ENCODE data around the gene LYRM1. TPM values are rescaled to one million over a fixed set of nuclear protein-coding genes. Genes with fewer than 3 reads are reported as not detected.
"Not testable (repeated sequence)": the region's sequence is repeated elsewhere in the genome, so short reads cannot be mapped to it uniquely, and the experiment has no call there.

Gene LYRM1
- total and polyA plus RNA-seq, 8 donors: 28.0 to 36.3 (median 29.6) TPM

GRCh38 chr16:20928774-20929411, 28.3 kb downstream of the LYRM1 start:
- Histone ChIP-seq H3K27ac (no peak overlapping the region), H3K27me3 (no peaks in the 10 kb centered on the region), H3K4me3 (no peak overlapping the region), H3K9me3 (no peaks in the 10 kb centered on the region), H3K4me1 (no peaks in the 10 kb centered on the region), H3K36me3 (peaks cover 0 to 22% of the 10 kb centered on the region in 2 donors)
- ATAC-seq: peak; percentile 49
- intact Hi-C loops (cut with DNase I): no loop called here
- no peak for DNase-seq
- no peak for TF ChIP-seq CTCF (IDR thresholded peaks at IDR 0.05)

GRCh38 chr16:20929676-20930364, 29.2 kb downstream of the LYRM1 start:
- ATAC-seq; H3K4me3 ChIP-seq; H3K9me3 ChIP-seq; DNase-seq; intact Hi-C loops (cut with DNase I); H3K27ac ChIP-seq; H3K27me3 ChIP-seq; H3K4me1 ChIP-seq: not testable (repeated sequence)
- peaks cover 0 to 12% of the 10 kb centered on the region in 2 donors for H3K36me3 ChIP-seq

- H3K9me3 ChIP-seq: no peaks in the 10 kb centered on the region
- H3K4me3 ChIP-seq: no peak overlapping the region
- H3K36me3 ChIP-seq: peaks cover 0 to 7% of the 10 kb centered on the region in 2 donors
- H3K27me3 ChIP-seq: no peaks in the 10 kb centered on the region
- H3K27ac ChIP-seq: no peak overlapping the region
- ATAC-seq (no peak), DNase-seq (no peak)
- no peaks in the 10 kb centered on the region for H3K4me1 ChIP-seq
- intact Hi-C loops (cut with DNase I): no loop called here
- TF ChIP-seq CTCF (IDR thresholded peaks at IDR 0.05): no peak
These were observed 29.8 kb downstream of the LYRM1 start for GRCh38 chr16:20930365-20930690.

- Histone ChIP-seq H3K4me3 (no peak overlapping the region), H3K27ac (no peak overlapping the region), H3K36me3 (no peaks in the 10 kb centered on the region), H3K9me3 (no peaks in the 10 kb centered on the region), H3K4me1 (no peaks in the 10 kb centered on the region), H3K27me3 (no peaks in the 10 kb centered on the region)
- ATAC-seq: no peak
- no peak for DNase-seq
- no peak for TF ChIP-seq CTCF (IDR thresholded peaks at IDR 0.05)
- intact Hi-C loops (cut with DNase I): no loop called here
These were observed 30.6 kb downstream of the LYRM1 start for GRCh38 chr16:20931066-20931600.

- Histone ChIP-seq H3K36me3 (no peaks in the 10 kb centered on the region), H3K4me1 (no peaks in the 10 kb centered on the region), H3K4me3 (no peak overlapping the region), H3K27ac (no peak overlapping the region), H3K27me3 (no peaks in the 10 kb centered on the region), H3K9me3 (no peaks in the 10 kb centered on the region)
- intact Hi-C loops (cut with DNase I): no loop called here
- ATAC-seq: no peak
- no peak for DNase-seq
- no peak for TF ChIP-seq CTCF (IDR thresholded peaks at IDR 0.05)
These were observed 33.0 kb downstream of the LYRM1 start for GRCh38 chr16:20933589-20933988.
